SH-SY5Y (cell line): ENCODE results near the gene SPSB1.

Experiments used
- GATA2 ChIP-seq: IDR thresholded peaks from 2 replicates; pipeline ENCODE4 v1.6.1; 2011; ENCODE audit warnings: mild to moderate bottlenecking, low read depth, low read length
- GATA3 ChIP-seq: IDR thresholded peaks from 2 replicates; pipeline ENCODE4 v1.6.1; 2011; ENCODE audit warnings: low read depth, mild to moderate bottlenecking, low read length, moderate library complexity

The SPSB1 gene

DNA sequence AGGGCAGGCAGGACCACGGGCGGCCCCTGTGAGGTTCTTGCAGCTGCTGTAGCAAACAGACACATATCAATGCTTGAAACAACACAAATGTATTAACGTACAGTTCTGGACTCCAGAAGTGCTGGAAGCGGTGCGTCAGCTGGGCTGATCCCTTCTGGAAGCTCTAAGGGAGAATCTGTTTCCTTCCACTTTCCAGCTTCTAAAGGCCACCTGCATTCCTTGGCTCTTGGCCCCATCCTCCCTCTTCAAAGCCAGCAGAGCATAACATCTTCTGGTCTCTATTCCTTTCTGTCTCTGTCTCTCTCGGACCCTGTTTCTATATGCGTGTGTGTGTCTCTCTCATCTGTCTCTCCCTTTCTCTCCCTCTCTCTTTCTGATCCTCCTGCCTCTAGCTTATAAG is 102.3 kb downstream of the SPSB1 start:
- TF ChIP-seq GATA3 (no peak), GATA2 (no peak)

DNA sequence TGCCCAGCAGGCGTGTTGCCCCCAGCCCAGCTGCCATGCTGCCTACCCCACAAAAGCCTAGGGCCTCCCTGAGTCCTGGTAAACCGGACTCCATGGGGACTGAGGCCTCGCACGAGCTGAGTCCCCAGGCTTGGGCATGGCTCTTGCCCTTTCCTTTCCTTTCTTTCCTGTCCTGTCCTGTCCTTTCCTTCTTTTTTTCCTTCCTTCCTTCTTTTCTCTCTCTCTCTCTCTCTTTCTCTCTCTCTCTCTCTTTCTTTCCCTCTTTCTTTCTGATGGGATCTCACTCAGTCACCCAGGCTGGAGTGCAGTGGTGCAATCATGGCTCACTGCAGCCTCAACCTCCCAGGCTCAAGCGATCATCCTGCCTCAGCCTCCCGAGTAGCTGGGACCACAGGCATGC is 104.4 kb downstream of the SPSB1 start:
- no peak for TF ChIP-seq GATA2
- no peak for TF ChIP-seq GATA3

DNA sequence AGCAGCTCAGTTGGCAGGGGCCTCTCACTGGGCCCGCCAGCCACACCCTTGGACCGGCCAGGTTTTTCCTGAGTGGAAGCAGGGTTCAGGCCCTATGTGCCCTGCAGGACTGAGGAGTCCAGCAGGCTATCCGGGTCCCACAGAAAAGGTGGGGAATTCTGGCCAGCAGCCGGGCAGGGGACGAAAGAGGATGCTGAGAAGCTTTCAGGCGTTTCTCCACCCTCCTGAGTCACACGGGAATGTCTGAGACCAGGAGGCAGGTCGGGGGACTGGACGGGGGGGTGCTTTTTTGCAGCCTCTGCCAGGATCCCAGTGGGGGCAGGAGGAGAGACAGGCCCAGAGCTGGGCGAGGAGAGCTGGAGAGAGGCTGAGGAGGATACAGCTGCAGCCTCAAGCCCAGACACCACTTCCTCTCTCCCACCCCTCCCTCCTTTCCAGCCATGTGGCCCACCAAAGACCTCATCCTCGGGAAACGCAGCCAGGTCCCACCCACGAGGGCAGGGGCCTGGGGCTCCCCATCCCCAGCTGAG is 105.4 kb downstream of the SPSB1 start:
- no peak for TF ChIP-seq GATA3
- TF ChIP-seq GATA2: no peak

DNA sequence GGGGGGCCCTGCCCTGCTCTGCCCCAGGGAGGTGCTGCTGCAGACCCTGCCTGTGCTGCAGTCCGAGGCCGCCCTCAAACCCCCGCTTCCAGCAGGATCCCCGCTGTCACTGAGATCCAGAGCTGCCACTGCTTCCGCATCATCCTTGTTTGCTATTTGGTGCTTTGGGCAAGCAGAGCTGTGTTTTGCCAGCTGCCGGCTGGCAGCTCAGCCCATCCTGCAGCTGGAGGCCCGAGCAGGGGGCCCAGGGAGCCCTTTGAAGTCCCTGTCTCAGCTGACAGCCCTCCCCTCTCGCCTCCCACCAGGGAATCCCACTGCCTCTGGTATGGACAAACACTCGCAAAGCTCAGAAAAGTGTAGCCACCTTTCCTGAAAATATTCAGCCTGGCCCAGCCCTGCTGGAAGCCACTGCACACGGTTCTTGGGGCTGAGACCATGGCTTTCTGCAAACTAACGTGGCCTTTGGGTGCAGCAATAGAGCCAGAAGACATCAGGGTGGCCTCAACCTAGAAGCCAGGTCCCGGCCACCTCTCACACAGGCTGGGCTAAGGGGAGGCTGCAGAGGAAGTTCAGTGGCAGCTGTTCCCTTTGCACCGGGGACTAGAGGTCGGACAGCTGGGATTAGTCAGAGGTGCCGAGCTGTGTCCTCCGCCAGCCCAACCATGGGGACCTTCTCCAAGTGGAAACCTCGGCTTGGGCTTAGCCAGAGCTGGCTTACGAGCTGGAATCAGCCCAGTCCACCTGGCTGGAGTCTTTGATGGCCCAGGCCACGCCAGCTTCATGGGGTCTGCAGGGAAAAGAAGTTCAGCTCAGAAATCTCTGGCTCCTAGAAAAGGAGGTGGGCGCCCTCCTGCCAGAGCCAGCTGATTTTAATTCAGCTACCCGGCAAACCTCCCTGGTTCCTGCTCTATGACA is 107.1 kb downstream of the SPSB1 start:
- TF ChIP-seq GATA3 (no peak), GATA2 (no peak)

DNA sequence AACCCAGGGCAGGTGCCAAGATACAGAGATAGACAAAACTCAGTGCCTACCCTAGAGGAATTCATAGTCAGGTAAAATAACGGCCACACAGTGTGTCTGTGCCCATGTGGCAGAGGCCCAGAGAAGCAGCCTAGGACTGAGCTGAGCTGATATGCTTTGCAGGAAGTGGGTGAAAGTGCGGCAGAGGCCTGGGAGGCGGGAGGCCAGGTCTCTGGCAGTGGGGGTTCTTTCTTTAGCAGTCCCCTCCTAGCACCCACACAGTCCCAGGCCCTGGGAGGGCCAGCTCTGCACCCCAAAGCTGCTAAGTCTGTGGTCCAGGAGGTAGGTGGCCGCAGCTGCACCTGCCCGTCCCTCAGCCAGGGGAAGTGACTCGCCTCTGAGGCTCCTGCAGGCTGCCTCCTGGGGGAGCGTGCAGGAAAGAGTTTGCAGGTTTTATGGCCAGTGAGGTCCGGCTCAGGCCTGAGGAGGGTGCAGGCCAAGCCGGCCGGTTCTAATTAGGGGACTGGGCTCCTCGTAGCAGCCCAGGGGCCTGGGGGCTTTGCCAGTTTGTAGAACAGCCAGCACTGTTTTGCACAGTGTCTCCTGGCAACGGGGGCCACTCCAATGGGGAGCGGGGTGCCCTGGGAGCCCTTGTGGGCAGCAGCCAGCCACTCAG is 107.9 kb downstream of the SPSB1 start:
- TF ChIP-seq GATA2: no peak
- TF ChIP-seq GATA3: no peak

DNA sequence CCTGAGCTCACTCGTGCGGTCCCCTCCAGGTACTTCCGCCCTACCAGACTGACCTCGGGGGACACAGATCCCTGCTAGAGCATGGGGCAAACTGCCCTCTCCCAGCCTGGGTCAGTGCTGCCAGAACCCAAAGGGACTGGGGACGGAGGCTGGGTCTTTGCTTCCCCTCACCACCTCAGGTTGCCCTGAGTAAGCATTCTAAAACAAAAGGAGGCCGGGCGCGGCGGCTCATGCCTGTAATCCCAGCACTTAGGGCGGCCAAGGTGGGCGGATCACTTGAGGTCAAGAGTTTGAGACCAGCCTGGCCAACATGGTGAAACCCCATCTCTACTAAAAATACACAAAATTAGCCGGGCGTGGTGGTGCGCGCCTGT is 108.4 kb downstream of the SPSB1 start:
- no peak for TF ChIP-seq GATA3
- no peak for TF ChIP-seq GATA2

DNA sequence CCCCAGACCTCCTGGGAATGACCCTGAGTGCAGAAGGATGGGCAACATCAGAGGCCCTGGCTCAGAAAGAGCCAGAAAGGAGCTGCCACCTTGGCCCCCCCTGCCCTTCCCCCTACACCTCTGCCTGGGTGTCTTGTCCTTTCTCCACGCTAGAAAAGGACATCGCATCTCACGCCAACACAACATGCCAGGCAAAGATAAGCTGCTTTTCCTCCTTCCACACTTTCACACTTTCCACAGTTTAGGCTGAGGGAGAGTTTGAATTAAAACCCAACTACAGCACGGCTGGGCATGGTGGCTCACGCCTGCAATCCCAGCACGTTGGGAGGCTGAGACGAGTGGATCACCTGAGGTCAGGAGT is 109.5 kb downstream of the SPSB1 start:
- TF ChIP-seq GATA3: no peak
- TF ChIP-seq GATA2: no peak

DNA sequence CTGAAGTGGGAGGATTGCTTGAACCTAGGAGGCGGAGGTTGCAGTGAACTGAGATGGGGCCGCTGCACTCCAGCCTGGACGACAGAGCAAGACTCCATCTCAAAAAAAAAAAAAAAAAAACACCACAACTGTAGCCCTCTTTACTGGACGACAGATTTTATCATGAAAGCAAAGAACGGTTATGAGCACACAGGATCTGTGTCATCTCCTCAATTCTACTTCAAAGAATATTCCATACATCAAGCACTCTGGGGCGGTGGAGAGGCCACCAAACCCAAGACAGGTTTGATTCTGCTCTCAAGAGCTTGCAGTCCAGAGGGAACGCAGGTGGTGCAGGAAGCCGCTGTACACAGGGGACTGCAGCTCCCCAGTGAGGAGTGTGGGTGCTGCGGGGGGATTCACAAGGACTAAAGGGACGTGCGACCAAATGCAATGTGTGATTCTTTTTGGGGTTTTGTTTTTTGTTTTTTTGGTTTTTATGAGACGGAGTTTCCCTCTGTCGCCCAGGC is 110.1 kb downstream of the SPSB1 start:
- TF ChIP-seq GATA2: no peak
- TF ChIP-seq GATA3: no peak

DNA sequence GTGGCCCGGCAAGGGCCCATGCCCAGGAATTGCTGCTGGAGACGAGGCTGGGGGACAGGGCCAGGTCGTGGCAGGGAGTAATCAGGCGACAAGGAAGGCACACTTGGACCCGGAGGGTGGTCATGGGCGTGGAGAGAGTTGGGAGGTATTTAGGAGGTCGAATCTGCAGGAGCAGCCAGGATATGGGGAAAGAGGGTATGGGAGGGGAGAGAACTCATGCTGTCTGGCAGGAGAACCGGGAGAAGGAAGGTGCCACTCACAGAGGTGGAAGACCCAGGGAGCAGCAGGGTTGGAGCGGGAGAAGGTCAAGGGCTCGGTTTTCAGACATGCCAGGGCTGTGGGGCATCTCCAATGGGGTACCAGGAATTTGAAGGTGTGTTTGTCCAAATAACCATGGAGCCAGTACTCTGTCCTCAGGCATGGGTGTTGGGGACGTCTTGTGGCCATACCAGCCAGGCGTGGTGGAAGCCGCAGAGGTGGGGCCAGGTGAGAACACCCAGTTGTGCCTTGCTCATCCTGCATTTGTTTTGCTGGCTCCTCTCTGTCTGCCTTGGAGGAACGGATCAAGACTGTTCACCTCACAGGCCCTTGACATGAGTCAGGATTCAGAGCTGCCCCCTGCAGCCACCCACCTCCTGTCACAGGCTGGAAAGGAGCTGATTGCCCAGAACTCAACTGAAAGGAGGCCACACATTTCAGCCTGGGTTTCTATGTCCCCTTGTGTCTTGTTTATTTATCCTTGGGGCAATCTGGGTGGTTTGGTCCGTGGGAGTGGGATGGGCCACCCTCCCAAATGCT is 111.6 kb downstream of the SPSB1 start:
- TF ChIP-seq GATA2: no peak
- no peak for TF ChIP-seq GATA3

DNA sequence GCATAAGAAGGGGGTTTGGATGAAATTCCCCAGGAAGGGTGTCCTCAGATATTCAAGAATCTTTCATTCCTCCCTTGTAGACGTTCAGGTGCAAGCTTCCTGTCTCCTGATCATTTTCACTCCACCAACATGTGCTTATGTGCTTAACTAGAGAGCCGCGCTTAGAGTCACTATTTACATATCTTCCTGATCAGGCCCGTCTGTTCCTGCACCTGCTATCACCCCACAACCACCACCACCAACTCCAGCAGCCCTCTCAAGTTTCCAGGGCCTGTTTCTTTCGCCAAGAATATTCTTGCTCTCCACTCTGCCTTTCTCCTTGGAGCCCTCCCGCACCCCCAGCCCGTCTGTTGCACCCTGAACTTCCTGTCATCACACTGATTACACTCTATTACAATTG is 113.4 kb downstream of the SPSB1 start:
- TF ChIP-seq GATA2 (no peak), GATA3 (no peak)

DNA sequence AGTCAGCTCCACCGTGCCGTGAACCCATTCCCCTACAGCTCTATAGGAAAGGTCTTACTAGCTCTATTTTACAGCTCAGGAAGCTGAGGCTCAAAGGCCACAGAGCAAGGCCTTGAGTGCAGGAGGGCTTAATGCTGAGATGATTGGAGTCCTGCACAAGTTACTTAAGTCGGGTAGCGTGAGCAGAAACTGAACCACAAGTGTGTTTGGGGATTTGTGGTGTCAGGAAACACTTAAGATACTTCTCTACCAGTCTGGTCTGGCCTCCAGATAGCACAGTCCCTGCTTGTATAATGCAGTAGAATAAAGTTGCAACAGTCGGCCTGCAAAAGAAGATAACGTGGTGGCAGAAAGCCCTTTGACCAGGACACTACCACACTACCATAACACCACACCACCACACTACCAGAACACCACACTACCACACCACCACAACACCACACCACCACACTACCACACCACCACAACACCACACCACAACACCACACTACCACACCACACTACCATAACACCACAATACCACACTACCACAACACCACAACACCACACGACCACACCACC is 118.1 kb downstream of the SPSB1 start:
- TF ChIP-seq GATA3: no peak
- TF ChIP-seq GATA2: no peak

DNA sequence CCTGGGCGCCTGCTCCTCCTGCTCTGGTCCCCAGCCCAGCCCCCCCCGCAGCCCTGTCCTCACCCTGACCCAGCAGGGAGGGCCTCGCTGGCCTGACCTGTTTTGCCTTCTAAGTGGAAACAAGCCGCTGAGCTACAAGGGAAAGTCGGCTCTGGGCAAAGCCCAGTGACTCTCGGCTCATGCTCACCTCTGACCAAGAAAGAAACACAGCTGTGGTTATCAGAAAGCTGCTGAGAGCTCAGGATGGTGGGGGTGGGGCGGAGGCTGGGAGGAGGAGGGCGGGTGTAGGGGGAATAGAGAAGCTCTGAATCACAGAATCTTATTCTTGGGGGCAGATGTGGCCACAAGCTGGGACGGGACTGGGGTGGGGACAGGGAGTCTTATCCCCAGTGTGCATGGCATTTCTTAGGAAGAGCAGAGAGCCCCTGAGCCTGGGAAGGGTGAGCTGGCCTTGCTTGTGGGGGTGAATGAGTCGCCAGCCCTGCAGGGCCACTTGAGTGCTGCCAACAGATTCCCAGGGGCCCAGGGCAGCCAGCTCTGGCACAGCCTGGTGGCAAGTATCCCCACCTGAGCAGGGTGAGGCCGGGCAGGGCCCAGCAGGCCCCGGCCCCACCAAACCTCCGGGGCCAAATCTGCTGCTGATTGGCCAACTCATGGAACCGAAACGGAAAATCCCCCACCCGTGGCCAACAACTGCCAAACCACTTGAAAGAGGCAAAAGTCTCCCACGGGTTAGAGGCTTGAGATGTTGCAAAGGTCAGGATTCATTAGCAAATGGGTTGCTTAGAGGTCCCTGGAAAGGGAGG is 120.6 kb downstream of the SPSB1 start:
- TF ChIP-seq GATA2: no peak
- no peak for TF ChIP-seq GATA3

DNA sequence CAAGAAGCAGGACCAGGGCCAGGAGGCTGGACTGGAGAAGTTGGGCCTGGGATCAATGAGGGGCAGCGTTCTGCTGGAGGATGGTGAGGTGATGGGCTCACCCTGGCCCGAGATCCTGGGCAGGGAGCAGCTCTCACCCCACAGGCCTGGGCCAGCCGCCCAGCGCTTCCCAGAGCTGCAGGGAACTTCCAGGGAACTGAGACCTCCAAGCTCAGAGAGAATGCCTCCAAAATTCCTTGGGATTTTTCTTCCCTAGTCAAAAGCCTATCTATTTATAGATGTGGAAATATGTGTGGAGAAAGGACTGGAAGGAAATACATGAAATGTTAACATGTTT is 121.2 kb downstream of the SPSB1 start:
- TF ChIP-seq GATA3: no peak
- TF ChIP-seq GATA2: no peak
